ENCODE results near the gene LECT2.

The LECT2 gene

DNA sequence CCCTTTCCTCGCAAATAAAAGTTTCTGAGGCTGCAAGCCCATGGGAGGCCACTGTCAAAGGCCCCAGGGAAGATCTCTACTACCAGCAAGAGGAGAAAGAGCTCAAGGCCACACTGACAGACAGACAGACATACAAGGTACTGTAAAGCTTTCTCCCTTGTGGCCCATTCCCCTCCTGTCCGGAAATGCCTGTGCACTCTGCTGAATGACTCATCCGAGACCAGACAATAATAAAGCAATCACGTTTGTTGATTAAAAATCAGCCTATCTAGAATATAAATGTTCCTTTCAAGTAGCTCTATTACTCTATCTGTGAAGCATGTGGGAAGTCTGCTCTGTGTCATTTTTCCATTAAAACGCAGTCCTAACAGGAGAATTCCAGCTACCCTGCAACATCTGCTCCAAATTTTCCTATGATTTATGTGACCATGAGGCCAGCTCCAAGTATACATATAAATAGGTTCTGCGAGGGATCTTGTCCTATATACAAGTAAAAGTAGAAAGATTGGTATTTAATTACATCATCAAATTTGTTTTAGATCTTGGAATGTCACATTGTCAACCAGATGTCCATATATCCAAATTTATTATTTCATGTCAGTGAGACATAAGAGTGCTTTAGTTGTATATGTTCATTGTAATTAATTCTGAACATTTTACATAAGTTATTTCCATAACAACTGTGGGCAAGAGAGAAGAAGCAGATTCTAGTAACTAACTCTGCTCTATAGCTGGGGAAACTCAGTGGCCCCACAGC, 39.3 kb upstream of the LECT2 start:
- Histone ChIP-seq H3K9ac (ENCODE audit: low read depth, low read length) (no peak overlapping the region), H3K9me3 (ENCODE audit: control insufficient read depth, insufficient read depth, low read length) (no peaks in the 10 kb centered on the region), H3K4me3 (ENCODE audit: low read depth, low read length) (no peak overlapping the region), H3K36me3 (ENCODE audit: control insufficient read depth, insufficient read depth, low read length) (no peaks in the 10 kb centered on the region), H3K27ac (ENCODE audit: low read depth, low read length) (no peak overlapping the region), H3K27me3 (ENCODE audit: control insufficient read depth, insufficient read depth, low read length) (no peaks in the 10 kb centered on the region), H3K4me1 (ENCODE audit: control insufficient read depth, insufficient read depth, low read length) (no peaks in the 10 kb centered on the region)

DNA sequence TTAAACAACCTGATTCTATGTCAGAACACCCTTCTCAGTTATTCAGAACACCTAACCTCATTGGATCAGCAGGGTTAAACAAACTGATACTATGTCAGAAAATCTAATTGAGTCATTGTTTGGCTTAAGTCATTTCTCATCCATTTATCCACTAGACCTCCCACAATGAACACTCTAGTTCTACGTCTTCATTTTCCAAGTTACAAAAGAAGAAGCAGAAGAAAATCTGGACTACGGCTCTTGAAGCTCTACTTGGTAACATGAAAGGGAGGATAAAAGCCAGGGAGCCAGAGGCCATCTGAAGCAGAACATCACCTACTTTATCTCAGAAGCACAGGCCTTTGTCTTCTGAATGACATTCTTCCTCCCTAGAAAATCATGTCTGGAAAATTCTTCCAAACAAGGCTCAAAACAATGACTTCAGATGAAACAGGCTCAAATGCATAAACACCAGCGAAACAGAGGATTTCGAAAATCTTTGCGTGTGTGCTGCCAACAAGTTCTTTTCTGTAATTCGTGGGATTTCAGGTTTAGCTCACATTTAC, 38.6 kb upstream of the LECT2 start:
- Histone ChIP-seq H3K36me3 (ENCODE audit: control insufficient read depth, insufficient read depth, low read length) (no peaks in the 10 kb centered on the region), H3K27ac (ENCODE audit: low read depth, low read length) (no peak overlapping the region), H3K4me3 (ENCODE audit: low read depth, low read length) (no peak overlapping the region), H3K9ac (ENCODE audit: low read depth, low read length) (no peak overlapping the region), H3K9me3 (ENCODE audit: control insufficient read depth, insufficient read depth, low read length) (no peaks in the 10 kb centered on the region), H3K27me3 (ENCODE audit: control insufficient read depth, insufficient read depth, low read length) (no peaks in the 10 kb centered on the region), H3K4me1 (ENCODE audit: control insufficient read depth, insufficient read depth, low read length) (no peaks in the 10 kb centered on the region)

GRCh38 chr5:135991429-135991828, 36.6 kb upstream of the LECT2 start:
- H3K27ac ChIP-seq (ENCODE audit: low read depth, low read length) = no peak overlapping the region

GRCh38 chr5:135990528-135991255, 35.9 kb upstream of the LECT2 start:
- Histone ChIP-seq H3K9ac (ENCODE audit: low read depth, low read length) (no peak overlapping the region), H3K27ac (ENCODE audit: low read depth, low read length) (no peak overlapping the region), H3K4me3 (ENCODE audit: low read depth, low read length) (no peak overlapping the region), H3K27me3 (ENCODE audit: control insufficient read depth, insufficient read depth, low read length) (no peaks in the 10 kb centered on the region), H3K36me3 (ENCODE audit: control insufficient read depth, insufficient read depth, low read length) (no peaks in the 10 kb centered on the region), H3K4me1 (ENCODE audit: control insufficient read depth, insufficient read depth, low read length) (no peaks in the 10 kb centered on the region), H3K9me3 (ENCODE audit: control insufficient read depth, insufficient read depth, low read length) (no peaks in the 10 kb centered on the region)

More at GRCh38 chr5:135991429-135991828, 36.6 kb upstream of the LECT2 start:
- no peak overlapping the region for H3K9ac ChIP-seq (ENCODE audit: low read depth, low read length)
- no peak overlapping the region for H3K4me3 ChIP-seq (ENCODE audit: low read depth, low read length)
- no peaks in the 10 kb centered on the region for H3K36me3 ChIP-seq (ENCODE audit: control insufficient read depth, insufficient read depth, low read length)
- no peaks in the 10 kb centered on the region for H3K4me1 ChIP-seq (ENCODE audit: control insufficient read depth, insufficient read depth, low read length)
- no peaks in the 10 kb centered on the region for H3K9me3 ChIP-seq (ENCODE audit: control insufficient read depth, insufficient read depth, low read length)
- no peaks in the 10 kb centered on the region for H3K27me3 ChIP-seq (ENCODE audit: control insufficient read depth, insufficient read depth, low read length)

GRCh38 chr5:135989686-135990085, 34.9 kb upstream of the LECT2 start:
- no peak overlapping the region for H3K4me3 ChIP-seq (ENCODE audit: low read depth, low read length)
- no peak overlapping the region for H3K27ac ChIP-seq (ENCODE audit: low read depth, low read length)
- no peaks in the 10 kb centered on the region for H3K27me3 ChIP-seq (ENCODE audit: control insufficient read depth, insufficient read depth, low read length)
- H3K36me3 ChIP-seq (ENCODE audit: control insufficient read depth, insufficient read depth, low read length) = no peaks in the 10 kb centered on the region
- no peaks in the 10 kb centered on the region for H3K4me1 ChIP-seq (ENCODE audit: control insufficient read depth, insufficient read depth, low read length)
- H3K9me3 ChIP-seq (ENCODE audit: control insufficient read depth, insufficient read depth, low read length) = no peaks in the 10 kb centered on the region
- no peak overlapping the region for H3K9ac ChIP-seq (ENCODE audit: low read depth, low read length)

DNA sequence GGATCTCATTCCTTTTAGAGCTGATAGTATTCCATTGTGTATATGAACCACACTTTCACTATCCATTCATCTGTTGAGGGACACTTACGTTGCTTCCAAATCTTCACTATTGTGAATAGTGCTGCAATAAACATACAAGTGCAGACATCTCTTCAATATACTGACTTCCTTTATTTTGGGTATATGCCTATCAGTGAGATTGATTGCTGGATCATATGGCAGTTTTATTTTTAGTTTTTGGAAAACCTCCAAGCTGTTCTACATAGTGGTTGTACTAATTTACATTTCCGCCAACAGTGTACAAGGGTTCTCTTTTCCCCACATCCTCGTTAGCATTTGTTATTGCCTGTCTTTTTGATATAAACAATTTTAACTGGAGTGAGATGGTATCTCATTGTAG, 33.8 kb upstream of the LECT2 start:
- Histone ChIP-seq H3K9ac (ENCODE audit: low read depth, low read length) (no peak overlapping the region), H3K27me3 (ENCODE audit: control insufficient read depth, insufficient read depth, low read length) (no peaks in the 10 kb centered on the region), H3K36me3 (ENCODE audit: control insufficient read depth, insufficient read depth, low read length) (no peaks in the 10 kb centered on the region), H3K27ac (ENCODE audit: low read depth, low read length) (no peak overlapping the region), H3K4me1 (ENCODE audit: control insufficient read depth, insufficient read depth, low read length) (no peaks in the 10 kb centered on the region), H3K4me3 (ENCODE audit: low read depth, low read length) (no peak overlapping the region), H3K9me3 (ENCODE audit: control insufficient read depth, insufficient read depth, low read length) (no peaks in the 10 kb centered on the region)

- H3K9ac ChIP-seq (ENCODE audit: low read depth, low read length) = no peak overlapping the region
- no peak overlapping the region for H3K4me3 ChIP-seq (ENCODE audit: low read depth, low read length)
- no peak overlapping the region for H3K27ac ChIP-seq (ENCODE audit: low read depth, low read length)
Measured at GRCh38 chr5:135986891-135987401, 32.2 kb upstream of the LECT2 start.

DNA sequence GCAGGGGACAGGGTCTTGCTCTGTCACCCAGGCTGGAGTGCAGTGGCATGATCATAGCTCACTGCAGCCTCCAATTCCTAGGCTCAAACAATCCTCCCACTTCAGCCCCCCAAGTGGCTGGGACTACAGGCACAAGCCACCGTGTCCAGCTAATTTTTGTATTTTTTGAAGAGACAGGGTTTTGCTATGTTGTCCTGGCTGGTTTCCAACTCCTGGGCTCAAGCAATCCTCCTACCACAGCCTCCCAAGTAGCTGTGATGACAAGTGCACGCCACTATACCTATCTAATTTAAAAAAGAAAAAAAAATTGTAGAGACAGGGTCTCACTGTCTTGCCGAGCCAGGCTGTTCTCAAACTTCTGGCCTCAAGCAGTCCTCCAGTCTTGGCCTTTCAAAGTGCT, 31.6 kb upstream of the LECT2 start:
- H3K27ac ChIP-seq (ENCODE audit: low read depth, low read length) = no peak overlapping the region

More at GRCh38 chr5:135986891-135987401, 32.2 kb upstream of the LECT2 start:
- Histone ChIP-seq H3K9me3 (ENCODE audit: control insufficient read depth, insufficient read depth, low read length) (no peaks in the 10 kb centered on the region), H3K4me1 (ENCODE audit: control insufficient read depth, insufficient read depth, low read length) (no peaks in the 10 kb centered on the region), H3K36me3 (ENCODE audit: control insufficient read depth, insufficient read depth, low read length) (no peaks in the 10 kb centered on the region), H3K27me3 (ENCODE audit: control insufficient read depth, insufficient read depth, low read length) (no peaks in the 10 kb centered on the region)

DNA sequence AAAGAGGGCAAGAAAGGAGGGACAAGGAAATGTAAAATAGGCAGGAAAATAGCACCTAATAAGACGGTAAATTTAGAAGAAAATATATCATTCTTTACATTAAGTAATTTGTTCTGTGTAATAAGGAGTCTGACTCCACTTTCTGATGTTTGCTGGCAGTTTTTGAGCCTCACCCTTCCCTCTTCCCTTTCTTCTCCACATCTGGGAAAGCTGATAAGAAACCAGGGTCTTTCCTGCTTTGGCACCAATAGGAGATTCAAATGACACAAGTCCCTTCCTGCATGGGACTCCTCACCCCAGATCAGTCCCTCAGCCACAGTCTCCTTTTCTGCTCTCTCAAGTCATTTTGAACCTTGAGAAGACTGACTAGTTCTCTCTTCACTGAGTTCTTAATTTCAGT, 31.2 kb upstream of the LECT2 start:
- Histone ChIP-seq H3K27ac (ENCODE audit: low read depth, low read length) (no peak overlapping the region), H3K27me3 (ENCODE audit: control insufficient read depth, insufficient read depth, low read length) (no peaks in the 10 kb centered on the region), H3K9ac (ENCODE audit: low read depth, low read length) (no peak overlapping the region), H3K36me3 (ENCODE audit: control insufficient read depth, insufficient read depth, low read length) (no peaks in the 10 kb centered on the region), H3K9me3 (ENCODE audit: control insufficient read depth, insufficient read depth, low read length) (no peaks in the 10 kb centered on the region), H3K4me3 (ENCODE audit: low read depth, low read length) (no peak overlapping the region), H3K4me1 (ENCODE audit: control insufficient read depth, insufficient read depth, low read length) (no peaks in the 10 kb centered on the region)

More for the DNA sequence above, 31.6 kb upstream of the LECT2 start:
- no peak overlapping the region for H3K4me3 ChIP-seq (ENCODE audit: low read depth, low read length)
- no peaks in the 10 kb centered on the region for H3K27me3 ChIP-seq (ENCODE audit: control insufficient read depth, insufficient read depth, low read length)
- H3K36me3 ChIP-seq (ENCODE audit: control insufficient read depth, insufficient read depth, low read length) = no peaks in the 10 kb centered on the region
- H3K4me1 ChIP-seq (ENCODE audit: control insufficient read depth, insufficient read depth, low read length) = no peaks in the 10 kb centered on the region
- H3K9ac ChIP-seq (ENCODE audit: low read depth, low read length) = no peak overlapping the region
- H3K9me3 ChIP-seq (ENCODE audit: control insufficient read depth, insufficient read depth, low read length) = no peaks in the 10 kb centered on the region

GRCh38 chr5:135980620-135981019, 25.8 kb upstream of the LECT2 start:
- H3K27me3 ChIP-seq (ENCODE audit: control insufficient read depth, insufficient read depth, low read length) = peaks cover 15% of the 10 kb centered on the region
- H3K4me3 ChIP-seq (ENCODE audit: low read depth, low read length) = no peak overlapping the region
- no peaks in the 10 kb centered on the region for H3K9me3 ChIP-seq (ENCODE audit: control insufficient read depth, insufficient read depth, low read length)
- H3K27ac ChIP-seq (ENCODE audit: low read depth, low read length) = no peak overlapping the region
- peaks cover 4% of the 10 kb centered on the region for H3K4me1 ChIP-seq (ENCODE audit: control insufficient read depth, insufficient read depth, low read length)
- no peak overlapping the region for H3K9ac ChIP-seq (ENCODE audit: low read depth, low read length)
- no peaks in the 10 kb centered on the region for H3K36me3 ChIP-seq (ENCODE audit: control insufficient read depth, insufficient read depth, low read length)

- Histone ChIP-seq H3K4me3 (ENCODE audit: low read depth, low read length) (no peak overlapping the region), H3K27me3 (ENCODE audit: control insufficient read depth, insufficient read depth, low read length) (peaks cover 15% of the 10 kb centered on the region), H3K4me1 (ENCODE audit: control insufficient read depth, insufficient read depth, low read length) (peaks cover 10% of the 10 kb centered on the region), H3K36me3 (ENCODE audit: control insufficient read depth, insufficient read depth, low read length) (no peaks in the 10 kb centered on the region), H3K27ac (ENCODE audit: low read depth, low read length) (no peak overlapping the region), H3K9ac (ENCODE audit: low read depth, low read length) (no peak overlapping the region), H3K9me3 (ENCODE audit: control insufficient read depth, insufficient read depth, low read length) (no peaks in the 10 kb centered on the region)
Measured at GRCh38 chr5:135979510-135979909, 24.7 kb upstream of the LECT2 start.
